Upper lobe of left lung (tissue), 6 donors: ENCODE measurements around the gene GPA33. TPM values are rescaled to one million over a fixed set of nuclear protein-coding genes. Genes with fewer than 3 reads are reported as not detected.

Experiments
- ATAC-seq, 2 donors: fragments of 200-7000 bp; cut with Tn5 transposase; one replicate each; pipeline ENCODE4 v1.9.1; 2022; ENCODE audit warnings: mild to moderate bottlenecking in 2 of 2, moderate library complexity in 2 of 2; ENCODE audit not compliant: low FRiP score in 2 of 2
- DNase-seq, 2 donors: peaks; one replicate each; pipeline ENCODE4 v3.0.0-alpha.2; 2019 to 2020
- H3K27ac ChIP-seq, 4 donors: fragments of 200-600 bp; sonication (generic); one replicate each; pipeline ENCODE4 v1.5.1; 2016 to 2019
- H3K27me3 ChIP-seq, 4 donors: fragments of 200-600 bp; sonication (generic); one replicate each; pipeline ENCODE4 v1.5.1; 2017 to 2019
- H3K36me3 ChIP-seq, 4 donors: fragments of 200-600 bp; sonication (generic); one replicate each; pipeline ENCODE4 v1.5.1; 2016 to 2019
- H3K4me1 ChIP-seq, 4 donors: fragments of 200-600 bp; sonication (generic); one replicate each; pipeline ENCODE4 v1.5.1; 2018 to 2019
- H3K4me3 ChIP-seq, 4 donors: fragments of 200-600 bp; sonication (generic); one replicate each; pipeline ENCODE4 v1.5.1; 2017 to 2019; ENCODE audit warnings: mild to moderate bottlenecking in 2 of 4, moderate library complexity in 1 of 4
- H3K9me3 ChIP-seq, 4 donors: fragments of 200-600 bp; sonication (generic); one replicate each; pipeline ENCODE4 v1.5.1; 2018 to 2019
- EP300 ChIP-seq, 4 donors: sonication (generic); formaldehyde crosslinking; IDR thresholded peaks; one replicate each; pipeline ENCODE4 v1.5.1; 2017; ENCODE audit warnings: antibody characterized with exemption in 4 of 4, control low read depth in 2 of 4
- POLR2A ChIP-seq, 4 donors: fragments of 450-650 bp; IDR thresholded peaks; one replicate each; pipeline ENCODE4 v1.5.1; 2016 to 2017; ENCODE audit warnings: antibody characterized with exemption in 4 of 4, mild to moderate bottlenecking in 2 of 4
- POLR2AphosphoS5 ChIP-seq, 2 donors: sonication (generic); formaldehyde crosslinking; IDR thresholded peaks; one replicate each; pipeline ENCODE4 v1.5.1; 2017; ENCODE audit warnings: antibody characterized with exemption in 2 of 2
- WGBS, 2 donors: methylation state at CpG; one replicate each; pipeline ENCODE4 v1.1.5; 2017 to 2018; 5-methylcytosine and 5-hydroxymethylcytosine counted together
- total RNA-seq, 6 donors: library from RNA; depleted of rRNA in 4 of 6; stranded (reverse); fragments of >200 nt in 4 of 6; gene quantifications; one replicate each; pipeline versions ENCODE4 v1.1.0 to v1.2.1, GENCODE V29; 2016 to 2021
- TF ChIP-seq, protein P1 (sequence below), 6 experiments: fragments of 450-650 bp in 4 of 6; fragments of 200-600 bp in 2 of 6; sonication (generic) in 2 of 6; IDR thresholded peaks; one replicate each; pipeline ENCODE4 v1.5.1; 2016 to 2019; ENCODE audit warnings: antibody characterized with exemption in 6 of 6
- donor health status: DM: no; HTN: no; CAD: no; lungs with moderate emphysema.
- donor health status: DM: no; HTN: yes; CAD: no; lungs with severe emphysema.

The GPA33 gene
- total RNA-seq, 6 donors from 2014 or later: 0.89 to 18.4 (median 3.8) TPM

DNA sequence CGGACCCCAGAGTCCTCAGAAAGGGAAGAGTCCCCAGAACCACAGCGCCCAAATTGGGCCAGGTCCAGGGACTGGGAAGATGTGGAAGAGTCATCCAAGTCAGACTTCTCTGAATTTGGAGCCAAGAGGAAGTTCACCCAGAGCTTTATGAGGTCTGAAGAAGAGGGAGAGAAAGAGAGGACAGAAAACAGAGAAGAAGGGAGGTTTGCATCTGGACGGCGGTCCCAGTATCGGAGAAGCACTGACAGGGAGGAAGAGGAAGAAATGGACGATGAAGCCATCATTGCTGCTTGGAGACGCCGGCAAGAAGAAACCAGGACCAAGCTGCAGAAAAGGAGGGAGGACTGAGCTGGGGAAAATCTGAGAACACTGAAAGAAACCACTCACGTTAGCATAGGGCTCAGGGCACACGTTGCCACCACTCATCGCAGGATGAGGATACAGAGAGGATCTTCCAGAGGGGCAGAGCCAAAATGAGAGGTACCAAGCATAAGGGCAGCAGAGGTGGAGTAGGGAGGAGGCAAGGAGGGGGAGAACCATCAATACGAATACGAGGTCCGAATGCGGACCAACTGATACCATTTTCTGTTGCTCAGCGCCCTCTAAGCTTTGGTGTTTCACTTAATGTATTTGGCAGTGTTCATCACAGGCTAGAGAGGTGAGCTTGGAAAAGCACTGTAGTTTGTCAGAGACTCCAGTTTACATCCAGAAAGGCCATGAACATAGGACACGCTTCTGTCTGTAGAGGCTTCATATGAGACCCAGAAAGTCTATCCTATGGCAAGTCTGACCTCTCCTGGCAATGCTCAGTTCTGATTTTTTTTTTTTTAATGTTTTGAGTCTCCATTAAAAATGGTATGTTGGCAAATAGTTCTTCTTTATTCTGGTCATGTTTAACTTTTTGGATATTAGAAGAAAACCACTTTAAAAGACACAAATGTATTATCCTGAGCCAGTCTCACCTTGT is 38.4 kb upstream of the GPA33 start:
- Histone ChIP-seq H3K4me3 (no peak overlapping the region), H3K27ac (no peak overlapping the region), H3K4me1 (no peaks in the 10 kb centered on the region), H3K36me3 (no peaks in the 10 kb centered on the region), H3K27me3 (no peaks in the 10 kb centered on the region), H3K9me3 (no peaks in the 10 kb centered on the region)
- TF ChIP-seq, protein P1, sequence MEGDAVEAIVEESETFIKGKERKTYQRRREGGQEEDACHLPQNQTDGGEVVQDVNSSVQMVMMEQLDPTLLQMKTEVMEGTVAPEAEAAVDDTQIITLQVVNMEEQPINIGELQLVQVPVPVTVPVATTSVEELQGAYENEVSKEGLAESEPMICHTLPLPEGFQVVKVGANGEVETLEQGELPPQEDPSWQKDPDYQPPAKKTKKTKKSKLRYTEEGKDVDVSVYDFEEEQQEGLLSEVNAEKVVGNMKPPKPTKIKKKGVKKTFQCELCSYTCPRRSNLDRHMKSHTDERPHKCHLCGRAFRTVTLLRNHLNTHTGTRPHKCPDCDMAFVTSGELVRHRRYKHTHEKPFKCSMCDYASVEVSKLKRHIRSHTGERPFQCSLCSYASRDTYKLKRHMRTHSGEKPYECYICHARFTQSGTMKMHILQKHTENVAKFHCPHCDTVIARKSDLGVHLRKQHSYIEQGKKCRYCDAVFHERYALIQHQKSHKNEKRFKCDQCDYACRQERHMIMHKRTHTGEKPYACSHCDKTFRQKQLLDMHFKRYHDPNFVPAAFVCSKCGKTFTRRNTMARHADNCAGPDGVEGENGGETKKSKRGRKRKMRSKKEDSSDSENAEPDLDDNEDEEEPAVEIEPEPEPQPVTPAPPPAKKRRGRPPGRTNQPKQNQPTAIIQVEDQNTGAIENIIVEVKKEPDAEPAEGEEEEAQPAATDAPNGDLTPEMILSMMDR (IDR thresholded peaks at IDR 0.05): peak in 1 of 6 experiments; percentile 5
- TF ChIP-seq POLR2AphosphoS5 (IDR thresholded peaks at IDR 0.05): no peak
- WGBS, 2 donors: 79% methylated on average over 17 of the region's 17 CpGs
- ATAC-seq: no peak
- no peak for DNase-seq

DNA sequence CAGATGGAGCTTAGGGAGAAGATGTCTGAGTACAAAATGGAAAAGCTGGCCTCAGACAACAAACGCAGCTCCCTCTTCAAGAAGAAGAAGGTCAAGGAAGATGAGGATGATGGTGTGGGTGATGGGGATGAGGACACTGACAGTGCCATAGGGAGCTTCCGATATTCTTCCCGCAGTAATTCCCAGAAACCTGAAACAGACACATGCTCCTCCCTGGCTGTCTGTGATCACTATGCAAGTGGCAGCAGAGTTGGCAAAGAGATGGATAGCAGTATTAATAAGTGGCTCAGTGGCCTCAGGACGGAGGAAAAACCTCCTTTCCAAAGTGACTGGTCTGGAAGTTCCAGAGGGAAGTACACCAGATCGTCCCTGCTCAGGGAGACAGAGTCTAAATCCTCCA is 37.5 kb upstream of the GPA33 start:
- no peak for ATAC-seq
- no peaks in the 10 kb centered on the region for H3K27me3 ChIP-seq
- H3K4me1 ChIP-seq: no peaks in the 10 kb centered on the region
- TF ChIP-seq, protein P1 (IDR thresholded peaks at IDR 0.05): no peak
- TF ChIP-seq POLR2AphosphoS5 (IDR thresholded peaks at IDR 0.05) (no peak), EP300 (IDR thresholded peaks at IDR 0.05) (no peak), POLR2A (IDR thresholded peaks at IDR 0.05) (no peak)
- 82 to 84% methylated on average over 5 of the region's 5 CpGs for WGBS, 2 donors
- H3K27ac ChIP-seq: no peak overlapping the region
- H3K36me3 ChIP-seq: no peaks in the 10 kb centered on the region
- H3K4me3 ChIP-seq: no peak overlapping the region
- H3K9me3 ChIP-seq: no peaks in the 10 kb centered on the region
- no peak for DNase-seq

DNA sequence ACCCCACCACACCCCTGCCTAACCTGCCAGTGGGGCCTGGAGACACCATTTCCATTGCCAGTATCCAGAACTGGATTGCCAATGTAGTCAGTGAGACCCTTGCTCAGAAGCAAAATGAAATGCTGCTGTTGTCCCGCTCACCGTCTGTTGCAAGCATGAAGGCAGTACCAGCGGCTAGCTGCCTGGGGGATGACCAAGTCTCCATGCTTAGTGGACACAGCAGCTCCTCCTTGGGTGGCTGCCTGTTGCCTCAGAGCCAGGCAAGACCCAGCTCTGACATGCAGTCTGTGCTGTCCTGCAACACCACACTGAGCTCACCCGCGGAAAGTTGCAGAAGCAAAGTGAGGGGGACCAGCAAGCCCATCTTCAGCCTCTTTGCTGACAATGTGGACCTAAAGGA is 37.1 kb upstream of the GPA33 start:
- no peak for DNase-seq
- no peaks in the 10 kb centered on the region for H3K9me3 ChIP-seq
- H3K4me3 ChIP-seq: no peak overlapping the region
- H3K27ac ChIP-seq: no peak overlapping the region
- no peaks in the 10 kb centered on the region for H3K27me3 ChIP-seq
- ATAC-seq: no peak
- WGBS, 2 donors: 82 to 92% methylated on average over 3 to 5 of the region's 5 CpGs
- no peaks in the 10 kb centered on the region for H3K4me1 ChIP-seq
- TF ChIP-seq EP300 (IDR thresholded peaks at IDR 0.05) (no peak), POLR2AphosphoS5 (IDR thresholded peaks at IDR 0.05) (no peak), POLR2A (IDR thresholded peaks at IDR 0.05) (no peak)
- TF ChIP-seq, protein P1 (IDR thresholded peaks at IDR 0.05): no peak
- H3K36me3 ChIP-seq: no peaks in the 10 kb centered on the region

DNA sequence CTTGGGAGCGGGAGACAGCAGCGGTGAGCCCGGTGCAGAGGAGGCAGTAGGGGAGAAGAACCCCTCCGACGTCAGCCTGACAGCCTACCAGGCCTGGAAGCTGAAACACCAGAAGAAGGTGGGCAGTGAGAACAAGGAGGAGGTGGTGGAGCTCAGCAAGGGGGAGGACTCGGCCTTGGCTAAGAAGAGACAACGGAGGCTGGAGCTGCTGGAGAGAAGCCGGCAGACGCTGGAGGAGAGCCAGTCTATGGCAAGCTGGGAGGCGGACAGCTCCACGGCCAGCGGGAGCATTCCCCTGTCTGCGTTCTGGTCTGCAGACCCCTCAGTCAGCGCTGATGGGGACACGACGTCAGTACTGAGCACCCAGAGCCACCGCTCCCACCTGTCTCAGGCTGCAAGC is 36.6 kb upstream of the GPA33 start:
- DNase-seq: peak in 1 of 2 donors; percentile 62
- TF ChIP-seq, protein P1 (IDR thresholded peaks at IDR 0.05): no peak
- no peak for TF ChIP-seq POLR2A (IDR thresholded peaks at IDR 0.05)
- no peak for TF ChIP-seq EP300 (IDR thresholded peaks at IDR 0.05)
- no peak for TF ChIP-seq POLR2AphosphoS5 (IDR thresholded peaks at IDR 0.05)
- Histone ChIP-seq H3K4me1 (no peaks in the 10 kb centered on the region), H3K27me3 (no peaks in the 10 kb centered on the region), H3K36me3 (no peaks in the 10 kb centered on the region), H3K9me3 (no peaks in the 10 kb centered on the region), H3K27ac (no peak overlapping the region), H3K4me3 (no peak overlapping the region)
- ATAC-seq: no peak
- WGBS, 2 donors: 86 to 87% methylated on average over 16 to 17 of the region's 17 CpGs
